Loucy (cell line): ENCODE data around the gene SUPT5H.

Experiments used
- CTCF ChIP-seq: fragments of 200-600 bp; sonication (generic); conservative IDR thresholded peaks from 2 replicates; pipeline ENCODE4 v1.5.1; 2014; ENCODE audit warnings: mild to moderate bottlenecking, antibody characterized with exemption, low read length
- EZH2phosphoT487 ChIP-seq: fragments of 200-600 bp; IDR thresholded peaks from 2 replicates; pipeline ENCODE4 v1.6.1; 2018; ENCODE audit warnings: antibody characterized with exemption, mild to moderate bottlenecking, moderate library complexity, borderline replicate concordance

DNA sequence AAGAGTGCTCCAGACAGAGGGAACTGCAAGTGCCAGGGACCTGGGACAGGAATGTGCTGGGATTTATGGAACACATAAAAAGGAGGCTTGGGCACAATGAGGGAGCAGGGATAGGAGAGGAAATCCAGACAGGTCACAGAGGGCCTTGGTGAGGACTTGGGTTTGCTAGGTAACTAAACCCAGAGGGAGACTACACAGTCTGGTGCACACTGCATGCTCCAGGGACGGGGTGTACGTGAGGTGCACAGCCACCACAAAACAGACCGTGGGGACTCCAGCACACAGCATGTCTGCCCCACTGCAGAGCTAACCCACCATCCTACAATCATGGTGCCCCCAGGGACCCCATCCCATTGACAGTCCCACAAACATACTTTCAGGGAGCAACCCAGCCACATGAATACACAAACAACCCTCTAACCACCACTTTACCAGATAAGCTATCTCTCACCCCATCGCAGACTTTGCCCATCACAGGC is 44.3 kb upstream of the SUPT5H start:
- TF ChIP-seq CTCF, result no peak
- TF ChIP-seq EZH2phosphoT487, result no peak
